Upper lobe of left lung (tissue), 4 donors: Measurements from ENCODE around the gene PRDM7.
"Not testable (repeated sequence)": the region's sequence is repeated elsewhere in the genome, so short reads cannot be mapped to it uniquely, and the experiment has no call there.

ENCODE experiments used
- POLR2AphosphoS5 ChIP-seq, 2 donors: sonication (generic); formaldehyde crosslinking; IDR thresholded peaks; one replicate each; pipeline ENCODE4 v1.5.1; 2017; ENCODE audit warnings: antibody characterized with exemption in 2 of 2
- TF ChIP-seq, protein P1 (sequence below), 6 experiments: fragments of 450-650 bp in 4 of 6; fragments of 200-600 bp in 2 of 6; sonication (generic) in 2 of 6; IDR thresholded peaks; one replicate each; pipeline ENCODE4 v1.5.1; 2016 to 2019; ENCODE audit warnings: antibody characterized with exemption in 6 of 6

- TF ChIP-seq POLR2AphosphoS5 (IDR thresholded peaks at IDR 0.05) = not testable (repeated sequence)
- TF ChIP-seq, protein P1, sequence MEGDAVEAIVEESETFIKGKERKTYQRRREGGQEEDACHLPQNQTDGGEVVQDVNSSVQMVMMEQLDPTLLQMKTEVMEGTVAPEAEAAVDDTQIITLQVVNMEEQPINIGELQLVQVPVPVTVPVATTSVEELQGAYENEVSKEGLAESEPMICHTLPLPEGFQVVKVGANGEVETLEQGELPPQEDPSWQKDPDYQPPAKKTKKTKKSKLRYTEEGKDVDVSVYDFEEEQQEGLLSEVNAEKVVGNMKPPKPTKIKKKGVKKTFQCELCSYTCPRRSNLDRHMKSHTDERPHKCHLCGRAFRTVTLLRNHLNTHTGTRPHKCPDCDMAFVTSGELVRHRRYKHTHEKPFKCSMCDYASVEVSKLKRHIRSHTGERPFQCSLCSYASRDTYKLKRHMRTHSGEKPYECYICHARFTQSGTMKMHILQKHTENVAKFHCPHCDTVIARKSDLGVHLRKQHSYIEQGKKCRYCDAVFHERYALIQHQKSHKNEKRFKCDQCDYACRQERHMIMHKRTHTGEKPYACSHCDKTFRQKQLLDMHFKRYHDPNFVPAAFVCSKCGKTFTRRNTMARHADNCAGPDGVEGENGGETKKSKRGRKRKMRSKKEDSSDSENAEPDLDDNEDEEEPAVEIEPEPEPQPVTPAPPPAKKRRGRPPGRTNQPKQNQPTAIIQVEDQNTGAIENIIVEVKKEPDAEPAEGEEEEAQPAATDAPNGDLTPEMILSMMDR (IDR thresholded peaks at IDR 0.05) = not testable (repeated sequence)
These were observed 69.4 kb downstream of the PRDM7 start for GRCh38 chr16:90007635-90008234.
